ENCODE results near the gene GMNC.
"Not testable (repeated sequence)": the region's sequence is repeated elsewhere in the genome, so short reads cannot be mapped to it uniquely, and the experiment has no call there.

DNA sequence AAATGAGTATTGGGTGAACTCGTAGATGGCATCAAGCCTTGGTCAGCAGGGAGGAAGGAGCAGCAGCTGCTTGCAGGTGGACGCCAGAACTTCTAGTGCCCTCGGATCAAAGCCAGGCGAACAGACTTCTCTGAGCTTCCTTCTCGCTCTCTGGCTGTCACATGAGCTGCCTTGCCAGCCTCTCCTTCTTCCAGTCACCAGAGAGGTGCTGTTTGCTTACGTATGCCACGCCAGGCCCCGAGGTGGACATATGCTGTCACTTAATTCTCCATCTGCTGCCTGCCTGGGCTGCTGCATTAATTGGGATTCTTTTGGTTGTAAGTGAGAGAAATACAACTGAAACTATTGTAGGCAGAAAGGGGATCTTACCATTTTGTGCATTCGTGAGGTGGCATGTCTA is 12.6 kb upstream of the GMNC start:
- TF ChIP-seq, protein P1, sequence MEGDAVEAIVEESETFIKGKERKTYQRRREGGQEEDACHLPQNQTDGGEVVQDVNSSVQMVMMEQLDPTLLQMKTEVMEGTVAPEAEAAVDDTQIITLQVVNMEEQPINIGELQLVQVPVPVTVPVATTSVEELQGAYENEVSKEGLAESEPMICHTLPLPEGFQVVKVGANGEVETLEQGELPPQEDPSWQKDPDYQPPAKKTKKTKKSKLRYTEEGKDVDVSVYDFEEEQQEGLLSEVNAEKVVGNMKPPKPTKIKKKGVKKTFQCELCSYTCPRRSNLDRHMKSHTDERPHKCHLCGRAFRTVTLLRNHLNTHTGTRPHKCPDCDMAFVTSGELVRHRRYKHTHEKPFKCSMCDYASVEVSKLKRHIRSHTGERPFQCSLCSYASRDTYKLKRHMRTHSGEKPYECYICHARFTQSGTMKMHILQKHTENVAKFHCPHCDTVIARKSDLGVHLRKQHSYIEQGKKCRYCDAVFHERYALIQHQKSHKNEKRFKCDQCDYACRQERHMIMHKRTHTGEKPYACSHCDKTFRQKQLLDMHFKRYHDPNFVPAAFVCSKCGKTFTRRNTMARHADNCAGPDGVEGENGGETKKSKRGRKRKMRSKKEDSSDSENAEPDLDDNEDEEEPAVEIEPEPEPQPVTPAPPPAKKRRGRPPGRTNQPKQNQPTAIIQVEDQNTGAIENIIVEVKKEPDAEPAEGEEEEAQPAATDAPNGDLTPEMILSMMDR (IDR thresholded peaks at IDR 0.05; ENCODE audit: low read depth, low read length, poor library complexity, severe bottlenecking) = not testable (repeated sequence)
- not testable (repeated sequence) for TF ChIP-seq EZH2phosphoT487 (IDR thresholded peaks at IDR 0.05; ENCODE audit: borderline replicate concordance, low read length)
